ENCODE measurements around the gene PLXNB3. TPM values are rescaled to one million over a fixed set of nuclear protein-coding genes. Genes with fewer than 3 reads are reported as not detected.

Gene PLXNB3
- total RNA-seq, 1 experiment from 2014 or later = 2.5 TPM

GRCh38 chrX:153722704-153723350 lies 41.2 kb upstream of the PLXNB3 start:
- ChIA-PET CTCF (interaction anchor here (1.5 kb wide), 1 partner anchor 56 kb away, joined by 4 read pairs; no protein-coding TSS in a partner anchor), POLR2A (no interaction called here)
- H3K27ac Mint-ChIP-seq = 0 out of 2 replicates have a peak overlapping the region, but pooled peaks have one; percentile 63
- H3K4me3 Mint-ChIP-seq = peak overlapping the region; percentile 77
- no peaks in the 10 kb centered on the region for H3K9me3 Mint-ChIP-seq
- H3K27me3 Mint-ChIP-seq (ENCODE audit: low read depth) = no peaks in the 10 kb centered on the region
- peaks cover 28% of the 10 kb centered on the region for H3K36me3 Mint-ChIP-seq
- H3K4me1 Mint-ChIP-seq = peaks cover 18% of the 10 kb centered on the region
- ATAC-seq (no peak), DNase-seq (ENCODE audit: low spot score) (no peak)
- TF ChIP-seq EMX1 (CRISPR knock-in tag; IDR thresholded peaks at IDR 0.05) (no peak), JUN (CRISPR knock-in tag; IDR thresholded peaks at IDR 0.05) (no peak), CREB1 (CRISPR knock-in tag; IDR thresholded peaks at IDR 0.05) (no peak), FOXK1 (CRISPR knock-in tag; IDR thresholded peaks at IDR 0.05) (no peak), ZNF416 (CRISPR knock-in tag; IDR thresholded peaks at IDR 0.05) (no peak), ZNF532 (CRISPR knock-in tag; IDR thresholded peaks at IDR 0.05; ENCODE audit: borderline replicate concordance) (no peak), ZNF396 (CRISPR knock-in tag; IDR thresholded peaks at IDR 0.05; ENCODE audit: borderline replicate concordance) (no peak), STAT6 (CRISPR knock-in tag; conservative IDR thresholded peaks at IDR 0.05; ENCODE audit: low read depth) (no peak), ATF1 (CRISPR knock-in tag; IDR thresholded peaks at IDR 0.05) (no peak), NR1H2 (CRISPR knock-in tag; IDR thresholded peaks at IDR 0.05) (no peak), PRRX2 (CRISPR knock-in tag; IDR thresholded peaks at IDR 0.05) (no peak), ETV6 (CRISPR knock-in tag; IDR thresholded peaks at IDR 0.05) (no peak), ZNF317 (CRISPR knock-in tag; IDR thresholded peaks at IDR 0.05; ENCODE audit: borderline replicate concordance, low read depth) (no peak)
- TF ChIP-seq, protein P1, sequence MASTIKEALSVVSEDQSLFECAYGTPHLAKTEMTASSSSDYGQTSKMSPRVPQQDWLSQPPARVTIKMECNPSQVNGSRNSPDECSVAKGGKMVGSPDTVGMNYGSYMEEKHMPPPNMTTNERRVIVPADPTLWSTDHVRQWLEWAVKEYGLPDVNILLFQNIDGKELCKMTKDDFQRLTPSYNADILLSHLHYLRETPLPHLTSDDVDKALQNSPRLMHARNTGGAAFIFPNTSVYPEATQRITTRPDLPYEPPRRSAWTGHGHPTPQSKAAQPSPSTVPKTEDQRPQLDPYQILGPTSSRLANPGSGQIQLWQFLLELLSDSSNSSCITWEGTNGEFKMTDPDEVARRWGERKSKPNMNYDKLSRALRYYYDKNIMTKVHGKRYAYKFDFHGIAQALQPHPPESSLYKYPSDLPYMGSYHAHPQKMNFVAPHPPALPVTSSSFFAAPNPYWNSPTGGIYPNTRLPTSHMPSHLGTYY (CRISPR knock-in tag; IDR thresholded peaks at IDR 0.05) = no peak
- TF ChIP-seq, protein P2, sequence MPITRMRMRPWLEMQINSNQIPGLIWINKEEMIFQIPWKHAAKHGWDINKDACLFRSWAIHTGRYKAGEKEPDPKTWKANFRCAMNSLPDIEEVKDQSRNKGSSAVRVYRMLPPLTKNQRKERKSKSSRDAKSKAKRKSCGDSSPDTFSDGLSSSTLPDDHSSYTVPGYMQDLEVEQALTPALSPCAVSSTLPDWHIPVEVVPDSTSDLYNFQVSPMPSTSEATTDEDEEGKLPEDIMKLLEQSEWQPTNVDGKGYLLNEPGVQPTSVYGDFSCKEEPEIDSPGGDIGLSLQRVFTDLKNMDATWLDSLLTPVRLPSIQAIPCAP (CRISPR knock-in tag; IDR thresholded peaks at IDR 0.05) = no peak
- TF ChIP-seq, protein P3, sequence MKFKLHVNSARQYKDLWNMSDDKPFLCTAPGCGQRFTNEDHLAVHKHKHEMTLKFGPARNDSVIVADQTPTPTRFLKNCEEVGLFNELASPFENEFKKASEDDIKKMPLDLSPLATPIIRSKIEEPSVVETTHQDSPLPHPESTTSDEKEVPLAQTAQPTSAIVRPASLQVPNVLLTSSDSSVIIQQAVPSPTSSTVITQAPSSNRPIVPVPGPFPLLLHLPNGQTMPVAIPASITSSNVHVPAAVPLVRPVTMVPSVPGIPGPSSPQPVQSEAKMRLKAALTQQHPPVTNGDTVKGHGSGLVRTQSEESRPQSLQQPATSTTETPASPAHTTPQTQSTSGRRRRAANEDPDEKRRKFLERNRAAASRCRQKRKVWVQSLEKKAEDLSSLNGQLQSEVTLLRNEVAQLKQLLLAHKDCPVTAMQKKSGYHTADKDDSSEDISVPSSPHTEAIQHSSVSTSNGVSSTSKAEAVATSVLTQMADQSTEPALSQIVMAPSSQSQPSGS (CRISPR knock-in tag; IDR thresholded peaks at IDR 0.05; ENCODE audit: borderline replicate concordance, low read depth) = no peak
- TF ChIP-seq, protein P4, sequence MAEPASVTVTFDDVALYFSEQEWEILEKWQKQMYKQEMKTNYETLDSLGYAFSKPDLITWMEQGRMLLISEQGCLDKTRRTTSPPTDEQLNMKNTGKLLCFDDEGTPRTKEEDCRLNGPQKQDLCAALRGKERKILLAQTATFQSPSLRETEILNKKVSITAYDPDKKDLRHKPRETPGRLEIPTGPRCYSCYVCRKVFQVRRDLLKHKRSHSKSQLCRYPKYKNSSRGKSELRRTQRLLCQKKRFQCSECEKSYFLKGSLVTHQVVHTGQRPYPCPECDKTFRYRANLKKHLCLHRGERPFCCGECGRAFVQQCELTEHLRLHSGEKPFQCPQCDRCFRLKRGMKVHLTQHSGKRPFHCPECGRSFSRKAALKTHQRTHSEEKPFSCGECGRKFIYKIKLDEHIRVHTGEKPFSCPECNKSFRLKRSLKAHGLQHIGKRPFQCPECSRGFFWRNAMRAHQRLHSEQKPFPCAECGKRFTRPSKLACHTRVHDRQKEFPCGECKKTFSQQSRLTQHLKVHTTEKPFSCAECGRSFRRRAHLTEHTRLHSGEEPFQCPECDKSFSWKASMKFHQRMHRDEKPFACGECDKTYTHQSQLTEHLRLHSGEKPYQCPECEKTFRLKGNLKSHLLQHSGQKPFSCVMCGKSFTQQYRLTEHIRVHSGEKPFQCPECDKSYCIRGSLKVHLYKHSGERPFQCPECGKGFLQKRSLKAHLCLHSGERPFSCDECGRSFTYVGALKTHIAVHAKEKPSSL (CRISPR knock-in tag; conservative IDR thresholded peaks at IDR 0.05) = no peak
- TF ChIP-seq, protein P5, sequence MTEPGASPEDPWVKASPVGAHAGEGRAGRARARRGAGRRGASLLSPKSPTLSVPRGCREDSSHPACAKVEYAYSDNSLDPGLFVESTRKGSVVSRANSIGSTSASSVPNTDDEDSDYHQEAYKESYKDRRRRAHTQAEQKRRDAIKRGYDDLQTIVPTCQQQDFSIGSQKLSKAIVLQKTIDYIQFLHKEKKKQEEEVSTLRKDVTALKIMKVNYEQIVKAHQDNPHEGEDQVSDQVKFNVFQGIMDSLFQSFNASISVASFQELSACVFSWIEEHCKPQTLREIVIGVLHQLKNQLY (CRISPR knock-in tag; IDR thresholded peaks at IDR 0.05) = no peak

Data from WTC11 (cell line).